ENCODE measurements around the gene MESP1. TPM values are rescaled to one million over a fixed set of nuclear protein-coding genes. Genes with fewer than 3 reads are reported as not detected.
A peak's percentile ranks its signal among the peaks of the same experiment; 100 is the strongest.

The MESP1 gene
- total and polyA plus RNA-seq, 2 experiments from 2014 or later: 0.63 TPM; not detected in 1

- no peak overlapping the region for H3K27ac ChIP-seq
- no peaks in the 10 kb centered on the region for H3K79me2 ChIP-seq (ENCODE audit: insufficient read depth)
- no peak overlapping the region for H3K4me3 ChIP-seq
- no peak overlapping the region for H3K4me2 ChIP-seq (ENCODE audit: unreplicated experiment)
- no peaks in the 10 kb centered on the region for H3K4me1 ChIP-seq (ENCODE audit: insufficient read depth)
- peaks cover 11% of the 10 kb centered on the region; the same call in 1 of the 2 replicates for H3K27me3 ChIP-seq (replicated peaks; ENCODE audit: insufficient read depth)
- no peak for TF ChIP-seq EZH2phosphoT487 (IDR thresholded peaks at IDR 0.05; ENCODE audit: insufficient read depth, low read depth)
- TF ChIP-seq EZH2 (IDR thresholded peaks at IDR 0.05; ENCODE audit: insufficient read depth, poor library complexity, severe bottlenecking): no peak
- WGBS, 2 experiments (ENCODE audit: low coverage in 1 of 2, low lambda C conversion rate in 2 of 2, missing lambda C conversion rate in 2 of 2): 74 to 100% methylated on average over 2 to 4 of the region's 4 CpGs
- no peak for DNase-seq
- no peaks in the 10 kb centered on the region for H3F3A ChIP-seq (ENCODE audit: insufficient read depth)
- H3K9me3 ChIP-seq (ENCODE audit: low read depth): no peaks in the 10 kb centered on the region
- no peaks in the 10 kb centered on the region for H3K36me3 ChIP-seq (ENCODE audit: low read depth)
- H2AFZ ChIP-seq: peak overlapping the region; percentile 89; the same call in 1 of the 2 replicates
- H3K9me2 ChIP-seq (ENCODE audit: insufficient read depth): no peaks in the 10 kb centered on the region
- in situ Hi-C loops (cut with MboI): no loop called here
- H3K9ac ChIP-seq: no peak overlapping the region
- H4K20me1 ChIP-seq (ENCODE audit: insufficient read depth): no peaks in the 10 kb centered on the region
Observed at GRCh38 chr15:89749526-89749925, 1.5 kb downstream of the MESP1 start.

GRCh38 chr15:89749054-89749453 lies 2.0 kb downstream of the MESP1 start:
- in situ Hi-C loops (cut with MboI): no loop called here
- 82 to 88% methylated on average over 7 of the region's 7 CpGs for WGBS, 2 experiments (ENCODE audit: low coverage in 1 of 2, low lambda C conversion rate in 2 of 2, missing lambda C conversion rate in 2 of 2)
- Histone ChIP-seq H3F3A (ENCODE audit: insufficient read depth) (no peaks in the 10 kb centered on the region), H2AFZ (no peak overlapping the region), H3K79me2 (ENCODE audit: insufficient read depth) (no peaks in the 10 kb centered on the region), H3K4me2 (ENCODE audit: unreplicated experiment) (no peak overlapping the region), H3K9me3 (ENCODE audit: low read depth) (no peaks in the 10 kb centered on the region), H3K4me3 (no peak overlapping the region), H3K9me2 (ENCODE audit: insufficient read depth) (no peaks in the 10 kb centered on the region), H3K27ac (no peak overlapping the region), H3K9ac (no peak overlapping the region), H3K27me3 (replicated peaks; ENCODE audit: insufficient read depth) (peaks cover 11% of the 10 kb centered on the region; the same call in 1 of the 2 replicates), H3K4me1 (ENCODE audit: insufficient read depth) (no peaks in the 10 kb centered on the region), H3K36me3 (ENCODE audit: low read depth) (no peaks in the 10 kb centered on the region), H4K20me1 (ENCODE audit: insufficient read depth) (no peaks in the 10 kb centered on the region)
- DNase-seq: no peak
- no peak for TF ChIP-seq EZH2 (IDR thresholded peaks at IDR 0.05; ENCODE audit: insufficient read depth, poor library complexity, severe bottlenecking)
- no peak for TF ChIP-seq EZH2phosphoT487 (IDR thresholded peaks at IDR 0.05; ENCODE audit: insufficient read depth, low read depth)

GRCh38 chr15:89747708-89748682 lies 3.1 kb downstream of the MESP1 start:
- H3K4me2 ChIP-seq (ENCODE audit: unreplicated experiment): no peak overlapping the region
- 56 to 57% methylated on average over 28 of the region's 28 CpGs for WGBS, 2 experiments (ENCODE audit: low coverage in 1 of 2, low lambda C conversion rate in 2 of 2, missing lambda C conversion rate in 2 of 2)
- in situ Hi-C loops (cut with MboI): no loop called here
- no peak overlapping the region for H3K4me3 ChIP-seq
- H3F3A ChIP-seq (ENCODE audit: insufficient read depth): no peaks in the 10 kb centered on the region
- H3K27me3 ChIP-seq (replicated peaks; ENCODE audit: insufficient read depth): peaks cover 11% of the 10 kb centered on the region; the same call in 1 of the 2 replicates
- H3K79me2 ChIP-seq (ENCODE audit: insufficient read depth): no peaks in the 10 kb centered on the region
- TF ChIP-seq EZH2 (IDR thresholded peaks at IDR 0.05; ENCODE audit: insufficient read depth, poor library complexity, severe bottlenecking): no peak
- no peak for TF ChIP-seq EZH2phosphoT487 (IDR thresholded peaks at IDR 0.05; ENCODE audit: insufficient read depth, low read depth)
- no peak overlapping the region for H3K27ac ChIP-seq
- H3K9me3 ChIP-seq (ENCODE audit: low read depth): no peaks in the 10 kb centered on the region
- H3K4me1 ChIP-seq (ENCODE audit: insufficient read depth): no peaks in the 10 kb centered on the region
- no peaks in the 10 kb centered on the region for H3K9me2 ChIP-seq (ENCODE audit: insufficient read depth)
- no peak overlapping the region for H2AFZ ChIP-seq
- no peaks in the 10 kb centered on the region for H3K36me3 ChIP-seq (ENCODE audit: low read depth)
- DNase-seq: no peak
- H4K20me1 ChIP-seq (ENCODE audit: insufficient read depth): no peaks in the 10 kb centered on the region
- H3K9ac ChIP-seq: no peak overlapping the region

- Histone ChIP-seq H3K27ac (no peak overlapping the region), H3K9me2 (ENCODE audit: insufficient read depth) (no peaks in the 10 kb centered on the region), H2AFZ (no peak overlapping the region), H3K4me3 (no peak overlapping the region), H3K79me2 (ENCODE audit: insufficient read depth) (no peaks in the 10 kb centered on the region), H3K27me3 (replicated peaks; ENCODE audit: insufficient read depth) (peaks cover 11% of the 10 kb centered on the region; the same call in 1 of the 2 replicates), H3K4me1 (ENCODE audit: insufficient read depth) (no peaks in the 10 kb centered on the region), H3K4me2 (ENCODE audit: unreplicated experiment) (no peak overlapping the region), H3K9ac (no peak overlapping the region), H3K36me3 (ENCODE audit: low read depth) (no peaks in the 10 kb centered on the region), H4K20me1 (ENCODE audit: insufficient read depth) (no peaks in the 10 kb centered on the region), H3K9me3 (ENCODE audit: low read depth) (no peaks in the 10 kb centered on the region), H3F3A (ENCODE audit: insufficient read depth) (no peaks in the 10 kb centered on the region)
- in situ Hi-C loops (cut with MboI): no loop called here
- TF ChIP-seq EZH2phosphoT487 (IDR thresholded peaks at IDR 0.05; ENCODE audit: insufficient read depth, low read depth) (no peak), EZH2 (IDR thresholded peaks at IDR 0.05; ENCODE audit: insufficient read depth, poor library complexity, severe bottlenecking) (no peak)
- no peak for DNase-seq
- 66 to 70% methylated on average over 2 to 9 of the region's 9 CpGs for WGBS, 2 experiments (ENCODE audit: low coverage in 1 of 2, low lambda C conversion rate in 2 of 2, missing lambda C conversion rate in 2 of 2)
Observed at GRCh38 chr15:89746386-89746780, 4.7 kb downstream of the MESP1 start.
